Posterior cingulate gyrus (tissue), 11 donors: ENCODE results near the gene GBX2.

ENCODE experiments used
- DNase-seq, 10 donors: peaks; one replicate each; pipeline versions ENCODE4 v3.0.0 to v3.0.0-alpha.2; 2020 to 2021; ENCODE audit warnings: mixed read lengths in 3 of 10
- intact Hi-C: fragments of 100-400 bp; cut with DNase I; formaldehyde crosslinking; loops from one replicate; pipeline ENCODE4 v1.15.1; 2023

GBX2 gene

GRCh38 chr2:236168110-236169080 is at the start of gene GBX2:
Gene GBX2, minus strand, starts transcription at chr2:236168386. Its CDS starts 415 bp downstream, at chr2:236167971.
- peak in 3 of 10 donors; percentile 6 to 66 (median 51) for DNase-seq
- intact Hi-C loops = no loop called here

GRCh38 chr2:236217926-236218325 is 49.7 kb upstream of the GBX2 start:
- DNase-seq = no peak
- intact Hi-C loops = no loop called here

GRCh38 chr2:236216711-236217110 is 48.5 kb upstream of the GBX2 start:
- intact Hi-C loops = no loop called here
- no peak for DNase-seq

- intact Hi-C loops = no loop called here
- no peak for DNase-seq
Measured at GRCh38 chr2:236215761-236216333, 47.7 kb upstream of the GBX2 start.

- intact Hi-C loops = no loop called here
- DNase-seq = no peak
Measured at GRCh38 chr2:236215196-236215595, 47.0 kb upstream of the GBX2 start.

GRCh38 chr2:236214376-236214995 is 46.3 kb upstream of the GBX2 start:
- intact Hi-C loops = no loop called here
- no peak for DNase-seq

- intact Hi-C loops = no loop called here
- DNase-seq = no peak
Measured at GRCh38 chr2:236211296-236211695, 43.1 kb upstream of the GBX2 start.

GRCh38 chr2:236210536-236210935 is 42.4 kb upstream of the GBX2 start:
- no peak for DNase-seq
- intact Hi-C loops = no loop called here

GRCh38 chr2:236209996-236210395 is 41.8 kb upstream of the GBX2 start:
- DNase-seq = no peak

GRCh38 chr2:236209535-236209934 is 41.3 kb upstream of the GBX2 start:
- DNase-seq = no peak
- intact Hi-C loops = no loop called here

More at GRCh38 chr2:236209996-236210395, 41.8 kb upstream of the GBX2 start:
- intact Hi-C loops = no loop called here

- no peak for DNase-seq
- intact Hi-C loops = no loop called here
Measured at GRCh38 chr2:236208019-236208926, 40.1 kb upstream of the GBX2 start.

- no peak for DNase-seq
- intact Hi-C loops = no loop called here
Measured at GRCh38 chr2:236207472-236207871, 39.3 kb upstream of the GBX2 start.

GRCh38 chr2:236205867-236206645 is 37.9 kb upstream of the GBX2 start:
- no peak for DNase-seq
- intact Hi-C loops = no loop called here

GRCh38 chr2:236204953-236205352 is 36.8 kb upstream of the GBX2 start:
- intact Hi-C loops = no loop called here
- no peak for DNase-seq

GRCh38 chr2:236200378-236200777 is 32.2 kb upstream of the GBX2 start:
- no peak for DNase-seq
- intact Hi-C loops = no loop called here

GRCh38 chr2:236196366-236196765 is 28.2 kb upstream of the GBX2 start:
- DNase-seq = no peak
- intact Hi-C loops = no loop called here

- DNase-seq = no peak
- intact Hi-C loops = no loop called here
Measured at GRCh38 chr2:236195726-236196125, 27.5 kb upstream of the GBX2 start.

GRCh38 chr2:236194786-236195185 is 26.6 kb upstream of the GBX2 start:
- no peak for DNase-seq
- intact Hi-C loops = no loop called here

GRCh38 chr2:236193026-236193425 is 24.8 kb upstream of the GBX2 start:
- intact Hi-C loops = no loop called here
- no peak for DNase-seq

- DNase-seq = no peak
- intact Hi-C loops = no loop called here
Measured at GRCh38 chr2:236190674-236191073, 22.5 kb upstream of the GBX2 start.
